HEK293 (cell line): ENCODE results near the gene SHC4.
A peak's percentile ranks its signal among the peaks of the same experiment; 100 is the strongest.

ENCODE experiments used
- GLI2 ChIP-seq: fragments of 450-650 bp; formaldehyde crosslinking; IDR thresholded peaks from 2 replicates; pipeline ENCODE4; 2017; ENCODE audit warnings: missing biosample characterization, missing genetic modification characterization, low read depth, borderline replicate concordance
- MZF1 ChIP-seq: fragments of 450-650 bp; formaldehyde crosslinking; IDR thresholded peaks from 2 replicates; pipeline ENCODE4 v1.5.1; 2017; ENCODE audit warnings: missing biosample characterization, missing genetic modification characterization, borderline replicate concordance
- ZBTB1 ChIP-seq: fragments of 450-650 bp; formaldehyde crosslinking; IDR thresholded peaks from 2 replicates; pipeline ENCODE4 v1.5.1; 2016; ENCODE audit warnings: missing biosample characterization, missing genetic modification characterization
- ZBTB20 ChIP-seq: fragments of 450-650 bp; formaldehyde crosslinking; IDR thresholded peaks from 2 replicates; pipeline ENCODE4 v1.5.1; 2016; ENCODE audit warnings: missing biosample characterization, missing genetic modification characterization
- ZEB2 ChIP-seq: fragments of 450-650 bp; formaldehyde crosslinking; IDR thresholded peaks from 2 replicates; pipeline ENCODE4 v1.5.1; 2016; ENCODE audit warnings: missing biosample characterization, missing genetic modification characterization
- ZFP41 ChIP-seq: fragments of 450-650 bp; formaldehyde crosslinking; IDR thresholded peaks from 2 replicates; pipeline ENCODE4 v1.5.1; 2016; ENCODE audit warnings: missing biosample characterization, missing genetic modification characterization, borderline replicate concordance
- ZNF112 ChIP-seq: fragments of 450-650 bp; formaldehyde crosslinking; IDR thresholded peaks from 2 replicates; pipeline ENCODE4 v1.5.0; 2017; ENCODE audit warnings: missing biosample characterization, missing genetic modification characterization
- ZNF292 ChIP-seq: fragments of 450-650 bp; formaldehyde crosslinking; IDR thresholded peaks from 2 replicates; pipeline ENCODE4 v1.5.1; 2016; ENCODE audit warnings: low read depth, missing biosample characterization, missing genetic modification characterization, borderline replicate concordance
- ZNF335 ChIP-seq: fragments of 450-650 bp; formaldehyde crosslinking; conservative IDR thresholded peaks from 2 replicates; pipeline ENCODE4 v1.5.1; 2016; ENCODE audit warnings: missing biosample characterization, missing genetic modification characterization
- ZNF366 ChIP-seq: fragments of 450-650 bp; formaldehyde crosslinking; conservative IDR thresholded peaks from 2 replicates; pipeline ENCODE4 v1.5.1; 2016; ENCODE audit warnings: missing biosample characterization, missing genetic modification characterization
- ZNF37A ChIP-seq: fragments of 450-650 bp; IDR thresholded peaks from 2 replicates; pipeline ENCODE4 v1.5.1; 2018; ENCODE audit warnings: missing biosample characterization, missing genetic modification characterization
- ZNF433 ChIP-seq: fragments of 450-650 bp; formaldehyde crosslinking; IDR thresholded peaks from 2 replicates; pipeline ENCODE4 v1.5.1; 2016; ENCODE audit warnings: missing biosample characterization, missing genetic modification characterization, low read depth
- ZNF473 ChIP-seq: fragments of 450-650 bp; formaldehyde crosslinking; IDR thresholded peaks from 2 replicates; pipeline ENCODE4 v1.5.1; 2017; ENCODE audit warnings: missing biosample characterization, missing genetic modification characterization
- ZNF529 ChIP-seq: fragments of 450-650 bp; formaldehyde crosslinking; IDR thresholded peaks from 2 replicates; pipeline ENCODE4 v1.5.1; 2017; ENCODE audit warnings: missing genetic modification characterization, missing biosample characterization; ENCODE audit not compliant: insufficient replicate concordance
- ZNF530 ChIP-seq: fragments of 450-650 bp; formaldehyde crosslinking; IDR thresholded peaks from 2 replicates; pipeline ENCODE4 v1.5.1; 2016; ENCODE audit warnings: low read depth, missing biosample characterization, missing genetic modification characterization
- ZNF585B ChIP-seq: fragments of 450-650 bp; formaldehyde crosslinking; IDR thresholded peaks from 2 replicates; pipeline ENCODE4 v1.5.1; 2016; ENCODE audit warnings: missing biosample characterization, missing genetic modification characterization
- ZNF610 ChIP-seq: fragments of 450-650 bp; formaldehyde crosslinking; IDR thresholded peaks from 2 replicates; pipeline ENCODE4 v1.5.1; 2016; ENCODE audit warnings: missing biosample characterization, missing genetic modification characterization, borderline replicate concordance
- ZNF707 ChIP-seq: fragments of 450-650 bp; formaldehyde crosslinking; IDR thresholded peaks from 2 replicates; pipeline ENCODE4 v1.5.1; 2016; ENCODE audit warnings: missing biosample characterization, missing genetic modification characterization
- ZNF768 ChIP-seq: fragments of 450-650 bp; formaldehyde crosslinking; IDR thresholded peaks from 2 replicates; pipeline ENCODE4 v1.5.1; 2018; ENCODE audit warnings: missing biosample characterization, mild to moderate bottlenecking, missing genetic modification characterization
- ZNF791 ChIP-seq: fragments of 450-650 bp; formaldehyde crosslinking; IDR thresholded peaks from 2 replicates; pipeline ENCODE4 v1.5.1; 2016; ENCODE audit warnings: missing biosample characterization, missing genetic modification characterization
- ZNF830 ChIP-seq: fragments of 450-650 bp; IDR thresholded peaks from 2 replicates; pipeline ENCODE4 v1.5.0; 2018; ENCODE audit warnings: missing biosample characterization, missing genetic modification characterization, low read depth, mild to moderate bottlenecking, moderate library complexity
- TF ChIP-seq, protein P1 (sequence below): fragments of 450-650 bp; formaldehyde crosslinking; IDR thresholded peaks from 2 replicates; pipeline ENCODE4 v1.5.1; 2016; ENCODE audit warnings: missing biosample characterization, missing genetic modification characterization
- TF ChIP-seq, protein P2 (sequence below): fragments of 450-650 bp; formaldehyde crosslinking; IDR thresholded peaks from 2 replicates; pipeline ENCODE4 v1.5.1; 2016; ENCODE audit warnings: missing biosample characterization, missing genetic modification characterization
- TF ChIP-seq, protein P3 (sequence below): fragments of 450-650 bp; formaldehyde crosslinking; IDR thresholded peaks from 2 replicates; pipeline ENCODE4 v1.5.1; 2017; ENCODE audit warnings: missing biosample characterization, missing genetic modification characterization
- TF ChIP-seq, protein P4 (sequence below): fragments of 450-650 bp; formaldehyde crosslinking; IDR thresholded peaks from 2 replicates; pipeline ENCODE4 v1.5.1; 2016; ENCODE audit warnings: missing biosample characterization, missing genetic modification characterization, low read depth
- TF ChIP-seq, protein P5 (sequence below): fragments of 450-650 bp; IDR thresholded peaks from 2 replicates; pipeline ENCODE4 v1.5.1; 2018; ENCODE audit warnings: missing biosample characterization, mild to moderate bottlenecking, missing genetic modification characterization
- TF ChIP-seq, protein P6 (sequence below): fragments of 450-650 bp; formaldehyde crosslinking; IDR thresholded peaks from 2 replicates; pipeline ENCODE4 v1.5.1; 2016; ENCODE audit warnings: missing biosample characterization, missing genetic modification characterization

The SHC4 gene

DNA sequence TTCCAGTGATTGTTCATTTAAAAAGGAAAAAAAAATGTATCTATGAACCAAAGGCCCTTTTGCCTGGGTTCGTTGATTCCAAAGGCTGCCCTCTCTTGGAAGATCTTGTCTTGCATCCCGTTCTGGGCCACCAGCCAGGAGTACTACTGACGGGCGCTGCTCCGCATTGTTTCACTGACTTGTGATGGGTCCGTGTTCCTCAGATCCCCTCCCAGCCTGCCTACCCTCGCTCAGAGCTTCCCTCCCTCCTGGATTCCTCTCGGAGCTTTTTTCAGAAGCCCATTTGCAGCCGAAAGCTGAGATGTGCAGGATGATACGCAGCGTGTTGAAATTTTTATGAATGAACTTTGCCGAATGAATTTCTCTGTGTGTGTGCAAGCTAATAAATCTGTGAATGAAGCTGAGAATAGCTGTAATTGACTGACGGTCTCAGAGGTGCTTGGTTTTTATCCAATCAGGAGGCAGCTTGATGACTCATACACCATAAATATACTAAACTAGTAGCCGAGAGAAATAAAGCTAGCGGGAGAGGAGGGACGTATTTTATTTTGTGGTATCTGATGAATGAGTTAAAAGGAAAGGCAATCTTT, at the start of gene SHC4 (continued):
- TF ChIP-seq, protein P1, sequence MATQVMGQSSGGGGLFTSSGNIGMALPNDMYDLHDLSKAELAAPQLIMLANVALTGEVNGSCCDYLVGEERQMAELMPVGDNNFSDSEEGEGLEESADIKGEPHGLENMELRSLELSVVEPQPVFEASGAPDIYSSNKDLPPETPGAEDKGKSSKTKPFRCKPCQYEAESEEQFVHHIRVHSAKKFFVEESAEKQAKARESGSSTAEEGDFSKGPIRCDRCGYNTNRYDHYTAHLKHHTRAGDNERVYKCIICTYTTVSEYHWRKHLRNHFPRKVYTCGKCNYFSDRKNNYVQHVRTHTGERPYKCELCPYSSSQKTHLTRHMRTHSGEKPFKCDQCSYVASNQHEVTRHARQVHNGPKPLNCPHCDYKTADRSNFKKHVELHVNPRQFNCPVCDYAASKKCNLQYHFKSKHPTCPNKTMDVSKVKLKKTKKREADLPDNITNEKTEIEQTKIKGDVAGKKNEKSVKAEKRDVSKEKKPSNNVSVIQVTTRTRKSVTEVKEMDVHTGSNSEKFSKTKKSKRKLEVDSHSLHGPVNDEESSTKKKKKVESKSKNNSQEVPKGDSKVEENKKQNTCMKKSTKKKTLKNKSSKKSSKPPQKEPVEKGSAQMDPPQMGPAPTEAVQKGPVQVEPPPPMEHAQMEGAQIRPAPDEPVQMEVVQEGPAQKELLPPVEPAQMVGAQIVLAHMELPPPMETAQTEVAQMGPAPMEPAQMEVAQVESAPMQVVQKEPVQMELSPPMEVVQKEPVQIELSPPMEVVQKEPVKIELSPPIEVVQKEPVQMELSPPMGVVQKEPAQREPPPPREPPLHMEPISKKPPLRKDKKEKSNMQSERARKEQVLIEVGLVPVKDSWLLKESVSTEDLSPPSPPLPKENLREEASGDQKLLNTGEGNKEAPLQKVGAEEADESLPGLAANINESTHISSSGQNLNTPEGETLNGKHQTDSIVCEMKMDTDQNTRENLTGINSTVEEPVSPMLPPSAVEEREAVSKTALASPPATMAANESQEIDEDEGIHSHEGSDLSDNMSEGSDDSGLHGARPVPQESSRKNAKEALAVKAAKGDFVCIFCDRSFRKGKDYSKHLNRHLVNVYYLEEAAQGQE (tag by site-specific recombination): no peak
- TF ChIP-seq ZNF473 (tag by site-specific recombination) (no peak), ZBTB1 (no peak), ZNF610 (tag by site-specific recombination) (peak; percentile 94; the same call in 1 of the 2 replicates), ZNF529 (no peak), ZNF830 (tag by site-specific recombination) (no peak), ZNF585B (tag by site-specific recombination) (no peak), ZNF530 (tag by site-specific recombination) (no peak), ZFP41 (tag by site-specific recombination) (no peak), ZNF791 (tag by site-specific recombination) (no peak), ZNF707 (no peak), ZNF292 (tag by site-specific recombination) (no peak), ZNF37A (tag by site-specific recombination) (no peak), ZBTB20 (tag by site-specific recombination) (no peak), ZEB2 (tag by site-specific recombination) (0 out of 2 replicates have a peak, but pooled peaks have one; percentile 47), GLI2 (tag by site-specific recombination) (no peak), ZNF433 (tag by site-specific recombination) (no peak), MZF1 (tag by site-specific recombination) (peak; percentile 80; the same call in 1 of the 2 replicates), ZNF768 (tag by site-specific recombination) (no peak), ZNF335 (peak; percentile 13), ZNF112 (tag by site-specific recombination) (no peak), ZNF366 (tag by site-specific recombination) (peak; percentile 61; the same call in 1 of the 2 replicates)
- TF ChIP-seq, protein P2, sequence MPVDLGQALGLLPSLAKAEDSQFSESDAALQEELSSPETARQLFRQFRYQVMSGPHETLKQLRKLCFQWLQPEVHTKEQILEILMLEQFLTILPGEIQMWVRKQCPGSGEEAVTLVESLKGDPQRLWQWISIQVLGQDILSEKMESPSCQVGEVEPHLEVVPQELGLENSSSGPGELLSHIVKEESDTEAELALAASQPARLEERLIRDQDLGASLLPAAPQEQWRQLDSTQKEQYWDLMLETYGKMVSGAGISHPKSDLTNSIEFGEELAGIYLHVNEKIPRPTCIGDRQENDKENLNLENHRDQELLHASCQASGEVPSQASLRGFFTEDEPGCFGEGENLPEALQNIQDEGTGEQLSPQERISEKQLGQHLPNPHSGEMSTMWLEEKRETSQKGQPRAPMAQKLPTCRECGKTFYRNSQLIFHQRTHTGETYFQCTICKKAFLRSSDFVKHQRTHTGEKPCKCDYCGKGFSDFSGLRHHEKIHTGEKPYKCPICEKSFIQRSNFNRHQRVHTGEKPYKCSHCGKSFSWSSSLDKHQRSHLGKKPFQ (tag by site-specific recombination): no peak
- TF ChIP-seq, protein P3, sequence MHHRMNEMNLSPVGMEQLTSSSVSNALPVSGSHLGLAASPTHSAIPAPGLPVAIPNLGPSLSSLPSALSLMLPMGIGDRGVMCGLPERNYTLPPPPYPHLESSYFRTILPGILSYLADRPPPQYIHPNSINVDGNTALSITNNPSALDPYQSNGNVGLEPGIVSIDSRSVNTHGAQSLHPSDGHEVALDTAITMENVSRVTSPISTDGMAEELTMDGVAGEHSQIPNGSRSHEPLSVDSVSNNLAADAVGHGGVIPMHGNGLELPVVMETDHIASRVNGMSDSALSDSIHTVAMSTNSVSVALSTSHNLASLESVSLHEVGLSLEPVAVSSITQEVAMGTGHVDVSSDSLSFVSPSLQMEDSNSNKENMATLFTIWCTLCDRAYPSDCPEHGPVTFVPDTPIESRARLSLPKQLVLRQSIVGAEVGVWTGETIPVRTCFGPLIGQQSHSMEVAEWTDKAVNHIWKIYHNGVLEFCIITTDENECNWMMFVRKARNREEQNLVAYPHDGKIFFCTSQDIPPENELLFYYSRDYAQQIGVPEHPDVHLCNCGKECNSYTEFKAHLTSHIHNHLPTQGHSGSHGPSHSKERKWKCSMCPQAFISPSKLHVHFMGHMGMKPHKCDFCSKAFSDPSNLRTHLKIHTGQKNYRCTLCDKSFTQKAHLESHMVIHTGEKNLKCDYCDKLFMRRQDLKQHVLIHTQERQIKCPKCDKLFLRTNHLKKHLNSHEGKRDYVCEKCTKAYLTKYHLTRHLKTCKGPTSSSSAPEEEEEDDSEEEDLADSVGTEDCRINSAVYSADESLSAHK (tag by site-specific recombination): no peak
- TF ChIP-seq, protein P4, sequence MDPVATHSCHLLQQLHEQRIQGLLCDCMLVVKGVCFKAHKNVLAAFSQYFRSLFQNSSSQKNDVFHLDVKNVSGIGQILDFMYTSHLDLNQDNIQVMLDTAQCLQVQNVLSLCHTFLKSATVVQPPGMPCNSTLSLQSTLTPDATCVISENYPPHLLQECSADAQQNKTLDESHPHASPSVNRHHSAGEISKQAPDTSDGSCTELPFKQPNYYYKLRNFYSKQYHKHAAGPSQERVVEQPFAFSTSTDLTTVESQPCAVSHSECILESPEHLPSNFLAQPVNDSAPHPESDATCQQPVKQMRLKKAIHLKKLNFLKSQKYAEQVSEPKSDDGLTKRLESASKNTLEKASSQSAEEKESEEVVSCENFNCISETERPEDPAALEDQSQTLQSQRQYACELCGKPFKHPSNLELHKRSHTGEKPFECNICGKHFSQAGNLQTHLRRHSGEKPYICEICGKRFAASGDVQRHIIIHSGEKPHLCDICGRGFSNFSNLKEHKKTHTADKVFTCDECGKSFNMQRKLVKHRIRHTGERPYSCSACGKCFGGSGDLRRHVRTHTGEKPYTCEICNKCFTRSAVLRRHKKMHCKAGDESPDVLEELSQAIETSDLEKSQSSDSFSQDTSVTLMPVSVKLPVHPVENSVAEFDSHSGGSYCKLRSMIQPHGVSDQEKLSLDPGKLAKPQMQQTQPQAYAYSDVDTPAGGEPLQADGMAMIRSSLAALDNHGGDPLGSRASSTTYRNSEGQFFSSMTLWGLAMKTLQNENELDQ (tag by site-specific recombination): no peak
- TF ChIP-seq, protein P5, sequence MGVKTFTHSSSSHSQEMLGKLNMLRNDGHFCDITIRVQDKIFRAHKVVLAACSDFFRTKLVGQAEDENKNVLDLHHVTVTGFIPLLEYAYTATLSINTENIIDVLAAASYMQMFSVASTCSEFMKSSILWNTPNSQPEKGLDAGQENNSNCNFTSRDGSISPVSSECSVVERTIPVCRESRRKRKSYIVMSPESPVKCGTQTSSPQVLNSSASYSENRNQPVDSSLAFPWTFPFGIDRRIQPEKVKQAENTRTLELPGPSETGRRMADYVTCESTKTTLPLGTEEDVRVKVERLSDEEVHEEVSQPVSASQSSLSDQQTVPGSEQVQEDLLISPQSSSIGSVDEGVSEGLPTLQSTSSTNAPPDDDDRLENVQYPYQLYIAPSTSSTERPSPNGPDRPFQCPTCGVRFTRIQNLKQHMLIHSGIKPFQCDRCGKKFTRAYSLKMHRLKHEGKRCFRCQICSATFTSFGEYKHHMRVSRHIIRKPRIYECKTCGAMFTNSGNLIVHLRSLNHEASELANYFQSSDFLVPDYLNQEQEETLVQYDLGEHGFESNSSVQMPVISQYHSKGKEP (tag by site-specific recombination): no peak
- TF ChIP-seq, protein P6, sequence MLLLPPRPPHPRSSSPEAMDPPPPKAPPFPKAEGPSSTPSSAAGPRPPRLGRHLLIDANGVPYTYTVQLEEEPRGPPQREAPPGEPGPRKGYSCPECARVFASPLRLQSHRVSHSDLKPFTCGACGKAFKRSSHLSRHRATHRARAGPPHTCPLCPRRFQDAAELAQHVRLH (tag by site-specific recombination): no peak
